HCT116 (cell line): ENCODE measurements around the gene PLPP6. TPM values are rescaled to one million over a fixed set of nuclear protein-coding genes. Genes with fewer than 3 reads are reported as not detected.

Source experiments
- ATAC-seq: fragments of 200-7000 bp; cut with Tn5 transposase; 2 replicates; pipeline ENCODE4 v1.9.1; 2020; ENCODE audit warnings: mild to moderate bottlenecking, moderate library complexity
- BruUV-seq: library from RNA; stranded (reverse); fragments of 400-500 nt; replicated peaks from 2 replicates; lab custom pipeline; 2021; lab: Mats Ljungman, UMichigan
- CTCF ChIA-PET: fragments of 300-600 bp; sonication (Branson Sonifier 250); formaldehyde crosslinking; loops from one replicate; lab custom pipeline; 2021; ENCODE audit warnings: antibody characterized with exemption; lab: Charles Lee
- POLR2A ChIA-PET: fragments of 300-600, 350-600 bp; sonication (Branson Sonifier 250); formaldehyde crosslinking; loops from one replicate; lab custom pipeline; 2021; ENCODE audit warnings: antibody characterized with exemption; lab: Charles Lee
- RAD21 ChIA-PET, 2 experiments: fragments of 300-600 bp; sonication (Branson Sonifier 250); formaldehyde crosslinking; loops; one replicate each; lab custom pipeline; 2023; ENCODE audit warnings: low total read pairs in 2 of 2; ENCODE audit not compliant: uncharacterized antibody in 2 of 2, unreplicated experiment in 2 of 2, low non-redundant PET in 1 of 2; lab: Charles Lee
- DNase-seq: peaks from one replicate; pipeline ENCODE4 v3.0.0-alpha.2; 2010; ENCODE audit warnings: low read depth, low spot score
- H2AFZ ChIP-seq: fragments of 200-600 bp; shearing (Covaris generic), sonication (generic); 2 replicates; pipeline ENCODE4 v1.6.1; 2017; ENCODE audit warnings: low read depth, mixed run types, mixed read lengths, antibody characterized with exemption, low read length; ENCODE audit not compliant: poor library complexity, severe bottlenecking
- H3K27ac ChIP-seq: 2 replicates; pipeline ENCODE4 v1.5.1; 2012; ENCODE audit warnings: low read depth, low read length
- H3K27me3 ChIP-seq: fragments of 200-600 bp; sonication (generic); 2 replicates; pipeline ENCODE4 v1.6.1; 2016; ENCODE audit warnings: mixed run types, low read length, mixed read lengths; ENCODE audit not compliant: insufficient read depth
- H3K36me3 ChIP-seq, 2 experiments: fragments of 200-500 bp in 1 of 2; fragments of 200-600 bp in 1 of 2; sonication (Bioruptor generic) in 1 of 2; sonication (generic) in 1 of 2; 2 replicates each; pipeline versions ENCODE4 v1.5.1 to v1.6.1; 2014 to 2016; ENCODE audit warnings: low read length in 2 of 2, inconsistent platforms in 1 of 2, mixed read lengths in 1 of 2, mixed run types in 1 of 2; ENCODE audit not compliant: insufficient read depth in 2 of 2, control insufficient read depth in 1 of 2
- H3K4me1 ChIP-seq, 2 experiments: fragments of 200-600 bp in 1 of 2; sonication (generic) in 1 of 2; 2 replicates each; pipeline versions ENCODE4 v1.5.1 to v1.6.1; 2012 to 2017; ENCODE audit warnings: low read length in 2 of 2, inconsistent platforms in 1 of 2, mild to moderate bottlenecking in 1 of 2, mixed read lengths in 1 of 2, mixed run types in 1 of 2, moderate library complexity in 1 of 2; ENCODE audit not compliant: insufficient read depth in 2 of 2, control insufficient read depth in 1 of 2
- H3K4me2 ChIP-seq: fragments of 200-600 bp; sonication (generic); 2 replicates; pipeline ENCODE4 v1.6.1; 2017; ENCODE audit warnings: mixed run types, low read length, mixed read lengths
- H3K4me3 ChIP-seq, 2 experiments: fragments of 200-600 bp in 1 of 2; sonication (generic) in 1 of 2; replicated peaks in 1 of 2; 2 replicates each; pipeline ENCODE4 v1.5.1; 2011 to 2016; ENCODE audit warnings: low read length in 2 of 2, control low read depth in 1 of 2, low read depth in 1 of 2, mild to moderate bottlenecking in 1 of 2, mixed read lengths in 1 of 2, mixed run types in 1 of 2
- H3K79me2 ChIP-seq: fragments of 200-600 bp; sonication (generic); 2 replicates; pipeline ENCODE4 v1.6.1; 2017; ENCODE audit warnings: mild to moderate bottlenecking, mixed run types, low read length, moderate library complexity, mixed read lengths; ENCODE audit not compliant: insufficient read depth
- H3K9ac ChIP-seq: fragments of 200-600 bp; sonication (generic); 2 replicates; pipeline ENCODE4 v1.6.1; 2016; ENCODE audit warnings: low read length, mixed read lengths
- H3K9me2 ChIP-seq: fragments of 200-600 bp; sonication (generic), shearing (Covaris generic); 2 replicates; pipeline ENCODE4 v1.6.1; 2017; ENCODE audit warnings: mixed run types, mild to moderate bottlenecking, moderate library complexity; ENCODE audit not compliant: insufficient read depth
- H3K9me3 ChIP-seq, 2 experiments: fragments of 200-500 bp in 1 of 2; fragments of 200-600 bp in 1 of 2; sonication (Bioruptor generic) in 1 of 2; sonication (generic) in 1 of 2; 2 replicates each; pipeline ENCODE4 v1.6.1; 2014 to 2017; ENCODE audit warnings: low read length in 2 of 2, mixed read lengths in 2 of 2, inconsistent platforms in 1 of 2, low read depth in 1 of 2, mild to moderate bottlenecking in 1 of 2, mixed run types in 1 of 2, moderate library complexity in 1 of 2; ENCODE audit not compliant: control insufficient read depth in 1 of 2, insufficient read depth in 1 of 2
- H4K20me1 ChIP-seq: fragments of 200-600 bp; sonication (generic), shearing (Covaris generic); 2 replicates; pipeline ENCODE4 v1.6.1; 2017; ENCODE audit warnings: mixed run types, mild to moderate bottlenecking, moderate library complexity; ENCODE audit not compliant: insufficient read depth
- CBX3 ChIP-seq: IDR thresholded peaks from 2 replicates; pipeline ENCODE4 v1.6.1; 2012; ENCODE audit warnings: low read depth
- EGR1 ChIP-seq: IDR thresholded peaks from 2 replicates; pipeline ENCODE4 v1.6.1; 2012; ENCODE audit warnings: low read depth
- ELF1 ChIP-seq: IDR thresholded peaks from 2 replicates; pipeline ENCODE4 v1.6.1; 2012; ENCODE audit warnings: low read depth, borderline replicate concordance
- EZH2phosphoT487 ChIP-seq: fragments of 200-600 bp; IDR thresholded peaks from 2 replicates; pipeline ENCODE4 v1.6.1; 2018; ENCODE audit warnings: antibody characterized with exemption, borderline replicate concordance
- FOSL1 ChIP-seq: IDR thresholded peaks from 2 replicates; pipeline ENCODE4 v1.6.1; 2012; ENCODE audit warnings: low read depth
- JUND ChIP-seq: IDR thresholded peaks from 2 replicates; pipeline ENCODE4 v1.6.1; 2012
- POLR2A ChIP-seq: IDR thresholded peaks from 2 replicates; pipeline ENCODE4 v1.7.0; 2011; ENCODE audit warnings: borderline replicate concordance; ENCODE audit not compliant: insufficient read depth, insufficient read length; ENCODE audit errors: extremely low read depth
- POLR2AphosphoS5 ChIP-seq: IDR thresholded peaks from 2 replicates; pipeline ENCODE4 v1.6.1; 2011; ENCODE audit warnings: mild to moderate bottlenecking, low read depth, low read length, moderate library complexity
- RAD21 ChIP-seq: IDR thresholded peaks from 2 replicates; pipeline ENCODE4 v1.6.1; 2012; ENCODE audit warnings: low read depth, mild to moderate bottlenecking
- SP1 ChIP-seq: IDR thresholded peaks from 2 replicates; pipeline ENCODE4 v1.6.1; 2012; ENCODE audit warnings: low read depth
- SRF ChIP-seq: IDR thresholded peaks from 2 replicates; pipeline ENCODE4 v1.6.1; 2012; ENCODE audit warnings: low read depth
- TCF7L2 ChIP-seq: IDR thresholded peaks from 2 replicates; pipeline ENCODE4 v1.7.0; 2011; ENCODE audit warnings: borderline replicate concordance, inconsistent platforms; ENCODE audit not compliant: insufficient read depth, insufficient read length; ENCODE audit errors: extremely low read depth
- YY1 ChIP-seq: IDR thresholded peaks from 2 replicates; pipeline ENCODE4 v1.6.1; 2011; ENCODE audit warnings: low read length, low read depth, moderate library complexity, mild to moderate bottlenecking; ENCODE audit not compliant: insufficient replicate concordance; ENCODE audit errors: extremely low read depth
- ZFX ChIP-seq: fragments of 450-650 bp; IDR thresholded peaks from 2 replicates; pipeline ENCODE4 v1.6.1; 2017
- intact Hi-C: fragments of 100-400 bp; cut with micrococcal nuclease; formaldehyde crosslinking; loops from 2 replicates; pipeline ENCODE4 v1.10.0; 2022
- total RNA-seq: library from RNA; stranded (reverse); gene quantifications from one replicate; pipeline ENCODE4 v1.2.1, GENCODE V29; 2021; ENCODE audit not compliant: unreplicated experiment
- TF ChIP-seq, protein P1 (sequence below): IDR thresholded peaks from 2 replicates; pipeline ENCODE4 v1.6.1; 2012
- TF ChIP-seq, protein P2 (sequence below): IDR thresholded peaks from 2 replicates; pipeline ENCODE4 v1.6.1; 2012; ENCODE audit warnings: low read depth
- TF ChIP-seq, protein P3 (sequence below): IDR thresholded peaks from 2 replicates; pipeline ENCODE4 v1.6.1; 2011; ENCODE audit warnings: mild to moderate bottlenecking, low read length, moderate library complexity; ENCODE audit not compliant: insufficient replicate concordance; ENCODE audit errors: extremely low read depth

PLPP6 gene
- total RNA-seq, 1 experiment from 2014 or later: 5.0 TPM

DNA sequence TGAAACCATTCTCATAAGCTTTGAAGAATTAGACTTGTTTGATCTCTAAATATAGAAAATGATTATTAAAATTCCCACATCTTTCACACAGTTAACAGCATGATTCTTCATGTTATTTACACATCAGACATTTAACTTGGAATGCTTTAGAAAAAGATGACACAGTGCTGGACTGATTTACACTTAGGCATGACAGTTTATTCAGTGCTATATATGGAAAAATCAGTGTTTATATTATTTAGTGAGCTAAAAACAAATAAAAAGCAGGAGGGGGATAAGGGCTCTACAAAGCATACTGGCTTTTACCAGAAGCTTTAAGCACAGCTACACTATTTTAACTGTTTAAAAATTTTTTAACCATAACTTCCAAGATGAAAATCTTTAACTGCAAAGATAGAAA is 47.3 kb downstream of the PLPP6 start:
- ATAC-seq (no peak), DNase-seq (no peak)
- H3K27me3 ChIP-seq: no peaks in the 10 kb centered on the region
- H3K9me3 ChIP-seq: no peaks in the 10 kb centered on the region
- H3K9ac ChIP-seq: no peak overlapping the region
- H3K79me2 ChIP-seq: peaks cover 2% of the 10 kb centered on the region; the same call in 1 of the 2 replicates
- H3K4me3 ChIP-seq: no peak overlapping the region
- intact Hi-C loops: no loop called here
- no peaks in the 10 kb centered on the region for H3K9me2 ChIP-seq
- no TSS peak for BruUV-seq
- no peak overlapping the region for H2AFZ ChIP-seq
- ChIA-PET POLR2A (no interaction called here), CTCF (no interaction called here), RAD21 (no interaction called here)
- no peaks in the 10 kb centered on the region; the same call in 1 of the 2 replicates for H4K20me1 ChIP-seq
- peaks cover 14% of the 10 kb centered on the region in 2 experiments; a peak in 3 of 4 replicates for H3K36me3 ChIP-seq
- TF ChIP-seq EZH2phosphoT487: no peak
- TF ChIP-seq CBX3: no peak
- TF ChIP-seq ELF1: no peak
- no peak for TF ChIP-seq JUND
- no peak for TF ChIP-seq FOSL1
- TF ChIP-seq, protein P1, sequence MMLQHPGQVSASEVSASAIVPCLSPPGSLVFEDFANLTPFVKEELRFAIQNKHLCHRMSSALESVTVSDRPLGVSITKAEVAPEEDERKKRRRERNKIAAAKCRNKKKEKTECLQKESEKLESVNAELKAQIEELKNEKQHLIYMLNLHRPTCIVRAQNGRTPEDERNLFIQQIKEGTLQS: no peak
- H3K4me1 ChIP-seq: no peaks in the 10 kb centered on the region
- H3K4me2 ChIP-seq: no peak overlapping the region
- no peak overlapping the region for H3K27ac ChIP-seq

DNA sequence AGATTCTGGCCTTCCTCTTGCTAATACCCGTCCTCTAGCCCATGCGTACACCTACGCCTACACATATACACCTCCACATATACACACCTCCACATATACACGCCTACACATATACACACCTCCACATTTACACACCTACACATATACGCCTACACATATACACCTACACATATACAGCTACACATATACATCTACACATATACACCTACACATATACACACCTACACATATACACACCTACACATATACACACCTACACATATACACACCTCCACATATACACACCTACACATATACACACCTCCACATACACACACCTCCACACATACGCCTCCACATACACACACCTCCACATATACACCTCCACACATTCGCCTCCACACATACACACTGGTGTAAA is 51.8 kb downstream of the PLPP6 start:
- Histone ChIP-seq H2AFZ (no peak overlapping the region), H3K9me2 (no peaks in the 10 kb centered on the region), H3K9me3 (no peaks in the 10 kb centered on the region), H3K27ac (no peak overlapping the region), H3K27me3 (no peaks in the 10 kb centered on the region), H3K9ac (no peak overlapping the region), H4K20me1 (no peaks in the 10 kb centered on the region), H3K79me2 (peaks cover 3% of the 10 kb centered on the region; the same call in 1 of the 2 replicates), H3K4me1 (no peaks in the 10 kb centered on the region), H3K4me2 (no peak overlapping the region), H3K4me3 (no peak overlapping the region), H3K36me3 (peaks cover 19 to 25% of the 10 kb centered on the region in 2 experiments; a peak in 3 of 4 replicates)
- ATAC-seq: no peak
- ChIA-PET POLR2A (no interaction called here), CTCF (no interaction called here), RAD21 (no interaction called here)
- intact Hi-C loops: no loop called here
- DNase-seq: no peak
- no TSS peak for BruUV-seq
- TF ChIP-seq SP1 (no peak), ZFX (no peak), SRF (no peak), JUND (no peak), CBX3 (no peak), POLR2A (no peak), YY1 (no peak), ELF1 (no peak), TCF7L2 (no peak), POLR2AphosphoS5 (no peak), EGR1 (no peak), RAD21 (no peak)
- TF ChIP-seq, protein P2, sequence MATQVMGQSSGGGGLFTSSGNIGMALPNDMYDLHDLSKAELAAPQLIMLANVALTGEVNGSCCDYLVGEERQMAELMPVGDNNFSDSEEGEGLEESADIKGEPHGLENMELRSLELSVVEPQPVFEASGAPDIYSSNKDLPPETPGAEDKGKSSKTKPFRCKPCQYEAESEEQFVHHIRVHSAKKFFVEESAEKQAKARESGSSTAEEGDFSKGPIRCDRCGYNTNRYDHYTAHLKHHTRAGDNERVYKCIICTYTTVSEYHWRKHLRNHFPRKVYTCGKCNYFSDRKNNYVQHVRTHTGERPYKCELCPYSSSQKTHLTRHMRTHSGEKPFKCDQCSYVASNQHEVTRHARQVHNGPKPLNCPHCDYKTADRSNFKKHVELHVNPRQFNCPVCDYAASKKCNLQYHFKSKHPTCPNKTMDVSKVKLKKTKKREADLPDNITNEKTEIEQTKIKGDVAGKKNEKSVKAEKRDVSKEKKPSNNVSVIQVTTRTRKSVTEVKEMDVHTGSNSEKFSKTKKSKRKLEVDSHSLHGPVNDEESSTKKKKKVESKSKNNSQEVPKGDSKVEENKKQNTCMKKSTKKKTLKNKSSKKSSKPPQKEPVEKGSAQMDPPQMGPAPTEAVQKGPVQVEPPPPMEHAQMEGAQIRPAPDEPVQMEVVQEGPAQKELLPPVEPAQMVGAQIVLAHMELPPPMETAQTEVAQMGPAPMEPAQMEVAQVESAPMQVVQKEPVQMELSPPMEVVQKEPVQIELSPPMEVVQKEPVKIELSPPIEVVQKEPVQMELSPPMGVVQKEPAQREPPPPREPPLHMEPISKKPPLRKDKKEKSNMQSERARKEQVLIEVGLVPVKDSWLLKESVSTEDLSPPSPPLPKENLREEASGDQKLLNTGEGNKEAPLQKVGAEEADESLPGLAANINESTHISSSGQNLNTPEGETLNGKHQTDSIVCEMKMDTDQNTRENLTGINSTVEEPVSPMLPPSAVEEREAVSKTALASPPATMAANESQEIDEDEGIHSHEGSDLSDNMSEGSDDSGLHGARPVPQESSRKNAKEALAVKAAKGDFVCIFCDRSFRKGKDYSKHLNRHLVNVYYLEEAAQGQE: no peak
- TF ChIP-seq, protein P3, sequence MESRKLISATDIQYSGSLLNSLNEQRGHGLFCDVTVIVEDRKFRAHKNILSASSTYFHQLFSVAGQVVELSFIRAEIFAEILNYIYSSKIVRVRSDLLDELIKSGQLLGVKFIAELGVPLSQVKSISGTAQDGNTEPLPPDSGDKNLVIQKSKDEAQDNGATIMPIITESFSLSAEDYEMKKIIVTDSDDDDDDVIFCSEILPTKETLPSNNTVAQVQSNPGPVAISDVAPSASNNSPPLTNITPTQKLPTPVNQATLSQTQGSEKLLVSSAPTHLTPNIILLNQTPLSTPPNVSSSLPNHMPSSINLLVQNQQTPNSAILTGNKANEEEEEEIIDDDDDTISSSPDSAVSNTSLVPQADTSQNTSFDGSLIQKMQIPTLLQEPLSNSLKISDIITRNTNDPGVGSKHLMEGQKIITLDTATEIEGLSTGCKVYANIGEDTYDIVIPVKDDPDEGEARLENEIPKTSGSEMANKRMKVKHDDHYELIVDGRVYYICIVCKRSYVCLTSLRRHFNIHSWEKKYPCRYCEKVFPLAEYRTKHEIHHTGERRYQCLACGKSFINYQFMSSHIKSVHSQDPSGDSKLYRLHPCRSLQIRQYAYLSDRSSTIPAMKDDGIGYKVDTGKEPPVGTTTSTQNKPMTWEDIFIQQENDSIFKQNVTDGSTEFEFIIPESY: no peak
